ENCODE measurements around the gene C13orf46. TPM values are rescaled to one million over a fixed set of nuclear protein-coding genes. Genes with fewer than 3 reads are reported as not detected.

Gene C13orf46
- total RNA-seq, 2 donors from 2014 or later: 28.8 to 38.6 TPM

DNA sequence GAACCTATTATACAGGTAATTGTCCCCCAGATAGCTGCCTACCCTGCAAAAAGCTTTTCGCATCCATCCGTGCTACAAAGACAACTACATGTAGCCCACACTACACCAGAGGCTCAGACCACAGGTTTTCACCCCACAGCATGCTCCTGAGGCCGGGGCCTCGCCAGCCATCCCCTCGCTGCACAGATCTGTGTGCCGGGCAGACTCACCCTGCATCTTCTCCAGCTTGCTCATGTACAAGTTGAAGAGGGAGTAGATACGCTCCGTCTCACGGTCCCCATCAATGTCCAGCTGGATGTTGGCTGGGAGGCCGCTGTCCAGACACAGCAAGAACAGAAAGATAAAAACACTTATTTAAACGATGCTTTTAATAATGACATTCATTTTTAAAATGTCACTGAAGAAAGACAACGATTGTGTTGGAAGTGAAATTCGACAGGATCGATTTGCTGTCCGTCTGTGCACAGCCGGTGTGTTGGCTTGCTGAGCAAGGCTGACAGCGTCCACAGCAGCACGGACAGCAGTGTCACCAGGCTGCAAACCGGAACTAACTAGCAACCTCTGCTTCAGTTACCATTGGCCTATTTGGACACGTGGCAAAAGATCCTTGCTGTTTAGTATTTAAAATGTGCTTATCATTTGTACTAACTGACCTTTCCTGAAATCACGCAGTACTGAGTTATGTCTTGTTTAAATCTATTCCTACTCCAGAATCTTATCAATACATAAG, 18.6 kb upstream of the C13orf46 start:
- H3K36me3 ChIP-seq (replicated peaks in 1 of 2; ENCODE audit: insufficient read depth in 1 of 2, low read depth in 2 of 2): peaks cover 0 to 2% of the 10 kb centered on the region in 2 donors
- H3K9me3 ChIP-seq: no peaks in the 10 kb centered on the region
- peak in 1 of 4 donors; percentile 6 for DNase-seq
- H3K27ac ChIP-seq: no peak overlapping the region
- intact Hi-C loops (cut with DNase I): no loop called here
- H3K4me3 ChIP-seq: no peak overlapping the region
- WGBS, 2 donors: 83 to 88% methylated on average over 21 of the region's 21 CpGs
- no peaks in the 10 kb centered on the region for H3K27me3 ChIP-seq
- no peak for ATAC-seq
- H3K4me1 ChIP-seq: no peaks in the 10 kb centered on the region
- TF ChIP-seq, protein P1, sequence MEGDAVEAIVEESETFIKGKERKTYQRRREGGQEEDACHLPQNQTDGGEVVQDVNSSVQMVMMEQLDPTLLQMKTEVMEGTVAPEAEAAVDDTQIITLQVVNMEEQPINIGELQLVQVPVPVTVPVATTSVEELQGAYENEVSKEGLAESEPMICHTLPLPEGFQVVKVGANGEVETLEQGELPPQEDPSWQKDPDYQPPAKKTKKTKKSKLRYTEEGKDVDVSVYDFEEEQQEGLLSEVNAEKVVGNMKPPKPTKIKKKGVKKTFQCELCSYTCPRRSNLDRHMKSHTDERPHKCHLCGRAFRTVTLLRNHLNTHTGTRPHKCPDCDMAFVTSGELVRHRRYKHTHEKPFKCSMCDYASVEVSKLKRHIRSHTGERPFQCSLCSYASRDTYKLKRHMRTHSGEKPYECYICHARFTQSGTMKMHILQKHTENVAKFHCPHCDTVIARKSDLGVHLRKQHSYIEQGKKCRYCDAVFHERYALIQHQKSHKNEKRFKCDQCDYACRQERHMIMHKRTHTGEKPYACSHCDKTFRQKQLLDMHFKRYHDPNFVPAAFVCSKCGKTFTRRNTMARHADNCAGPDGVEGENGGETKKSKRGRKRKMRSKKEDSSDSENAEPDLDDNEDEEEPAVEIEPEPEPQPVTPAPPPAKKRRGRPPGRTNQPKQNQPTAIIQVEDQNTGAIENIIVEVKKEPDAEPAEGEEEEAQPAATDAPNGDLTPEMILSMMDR (IDR thresholded peaks at IDR 0.05): no peak
- TF ChIP-seq POLR2A (IDR thresholded peaks at IDR 0.05): no peak

DNA sequence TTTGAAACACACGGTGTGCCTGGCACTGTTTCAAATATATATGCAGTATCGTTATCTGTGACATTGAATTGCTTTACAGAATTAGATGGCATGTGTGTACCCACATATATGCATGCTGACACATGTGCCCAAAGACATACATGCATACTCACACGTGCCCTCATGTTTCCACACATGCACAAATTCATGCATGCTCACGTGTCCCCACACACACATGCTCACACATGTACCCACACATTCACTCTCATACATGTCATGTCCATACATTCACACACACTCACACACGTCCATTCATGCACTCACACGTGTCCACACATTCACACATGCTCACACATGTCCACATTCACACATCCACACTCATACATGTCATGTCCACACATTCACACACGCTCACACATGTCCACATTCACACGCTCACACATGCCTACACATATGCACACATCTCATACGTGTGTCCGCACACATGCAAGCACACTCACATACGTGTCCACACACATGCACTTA, 17.9 kb upstream of the C13orf46 start:
- Histone ChIP-seq H3K27ac (no peak overlapping the region), H3K36me3 (replicated peaks in 1 of 2; ENCODE audit: insufficient read depth in 1 of 2, low read depth in 2 of 2) (peaks cover 0 to 2% of the 10 kb centered on the region in 2 donors), H3K4me1 (no peaks in the 10 kb centered on the region), H3K9me3 (no peaks in the 10 kb centered on the region), H3K4me3 (no peak overlapping the region), H3K27me3 (no peaks in the 10 kb centered on the region)
- DNase-seq (no peak), ATAC-seq (no peak)
- intact Hi-C loops (cut with DNase I): no loop called here
- TF ChIP-seq, protein P1 (IDR thresholded peaks at IDR 0.05): no peak
- no peak for TF ChIP-seq POLR2A (IDR thresholded peaks at IDR 0.05)
- WGBS, 2 donors: 88 to 94% methylated on average over 11 of the region's 11 CpGs

DNA sequence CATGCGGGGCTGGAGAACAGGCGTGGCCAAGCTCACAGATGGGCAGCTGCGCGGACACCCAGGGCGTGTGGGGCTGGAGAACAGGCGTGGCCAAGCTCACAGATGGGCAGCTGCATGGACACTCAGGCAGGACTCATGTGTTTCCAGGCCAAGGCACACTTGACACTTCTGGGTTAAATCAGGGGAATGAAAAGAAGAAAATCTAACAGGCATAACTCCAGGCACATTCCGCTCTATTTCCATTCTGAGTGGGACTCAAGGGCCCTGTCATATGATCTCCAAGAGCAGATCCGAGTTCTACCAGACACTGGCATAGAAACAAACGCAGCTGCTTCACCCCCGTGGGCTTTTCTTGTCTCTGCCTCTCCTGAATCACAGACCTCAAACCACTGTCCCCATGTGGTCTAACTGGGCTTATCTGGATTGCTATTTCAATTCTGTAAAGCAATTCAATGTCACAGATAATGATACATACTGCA, 17.4 kb upstream of the C13orf46 start:
- DNase-seq: peak in 2 of 4 donors; percentile 3 to 4

DNA sequence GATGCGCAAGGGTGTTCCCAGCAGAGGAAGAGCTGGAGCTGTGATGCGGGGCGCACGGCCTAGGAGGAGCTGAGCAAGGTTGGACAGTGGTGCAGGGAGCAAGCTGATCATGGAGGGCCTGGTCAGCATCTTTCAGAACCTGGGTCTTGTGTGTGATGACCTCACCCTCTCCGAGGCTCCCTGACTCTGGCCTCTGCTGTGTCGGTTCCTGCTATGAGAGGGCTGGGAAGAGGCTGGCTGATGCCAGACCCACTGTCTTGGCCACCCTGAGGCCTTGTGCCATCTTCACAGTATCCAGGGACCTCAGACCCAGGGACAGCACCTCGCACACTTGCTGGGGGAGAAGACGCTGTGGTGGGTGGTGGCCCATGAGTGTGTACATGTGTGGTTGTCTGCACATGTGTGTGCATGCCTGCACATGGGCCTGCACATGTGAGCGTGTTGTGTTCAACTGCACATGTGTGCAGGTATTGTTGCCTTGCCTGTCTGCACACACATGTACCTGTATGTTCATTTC, 16.5 kb upstream of the C13orf46 start:
- Histone ChIP-seq H3K4me3 (no peak overlapping the region), H3K27ac (no peak overlapping the region), H3K4me1 (no peaks in the 10 kb centered on the region), H3K36me3 (replicated peaks in 1 of 2; ENCODE audit: insufficient read depth in 1 of 2, low read depth in 2 of 2) (peaks cover 0 to 2% of the 10 kb centered on the region in 2 donors), H3K27me3 (no peaks in the 10 kb centered on the region), H3K9me3 (no peaks in the 10 kb centered on the region)
- TF ChIP-seq, protein P1 (IDR thresholded peaks at IDR 0.05): no peak
- no peak for TF ChIP-seq POLR2A (IDR thresholded peaks at IDR 0.05)
- intact Hi-C loops (cut with DNase I): no loop called here
- ATAC-seq: no peak
- WGBS, 2 donors: 95 to 96% methylated on average over 7 to 9 of the region's 9 CpGs
- peak in 1 of 4 donors; percentile 5 for DNase-seq

More for the DNA sequence above, 17.4 kb upstream of the C13orf46 start:
- intact Hi-C loops (cut with DNase I): no loop called here
- no peak overlapping the region for H3K27ac ChIP-seq
- H3K4me3 ChIP-seq: no peak overlapping the region
- H3K4me1 ChIP-seq: no peaks in the 10 kb centered on the region
- TF ChIP-seq, protein P1 (IDR thresholded peaks at IDR 0.05): no peak
- no peak for TF ChIP-seq POLR2A (IDR thresholded peaks at IDR 0.05)
- no peaks in the 10 kb centered on the region for H3K27me3 ChIP-seq
- ATAC-seq: no peak
- 78 to 83% methylated on average over 4 to 8 of the region's 10 CpGs for WGBS, 2 donors
- H3K36me3 ChIP-seq (replicated peaks in 1 of 2; ENCODE audit: insufficient read depth in 1 of 2, low read depth in 2 of 2): peaks cover 0 to 2% of the 10 kb centered on the region in 2 donors
- H3K9me3 ChIP-seq: no peaks in the 10 kb centered on the region

All from body of pancreas (tissue), 4 donors.